Tibial nerve (tissue), 4 donors: ENCODE measurements around the gene VTI1A.

Experiments
- CTCF ChIP-seq, 5 experiments: fragments of 200-600 bp in 3 of 5; fragments of 450-650 bp in 2 of 5; sonication (generic) in 3 of 5; IDR thresholded peaks; one replicate each; pipeline ENCODE4 v1.5.1; 2016 to 2019; ENCODE audit warnings: antibody characterized with exemption in 5 of 5, mild to moderate bottlenecking in 3 of 5, moderate library complexity in 2 of 5
- EP300 ChIP-seq, 2 donors: sonication (generic); formaldehyde crosslinking; IDR thresholded peaks; one replicate each; pipeline ENCODE4 v1.6.1; 2017; ENCODE audit warnings: antibody characterized with exemption in 2 of 2, mild to moderate bottlenecking in 1 of 2
- POLR2A ChIP-seq, 2 donors: fragments of 450-650 bp; IDR thresholded peaks; one replicate each; pipeline ENCODE4 v1.6.1; 2017; ENCODE audit warnings: antibody characterized with exemption in 2 of 2, mild to moderate bottlenecking in 2 of 2, moderate library complexity in 2 of 2

GRCh38 chr10:112649006-112649821 lies 202.2 kb downstream of the VTI1A start:
- TF ChIP-seq CTCF (IDR thresholded peaks at IDR 0.05) (no peak), POLR2A (IDR thresholded peaks at IDR 0.05) (no peak), EP300 (IDR thresholded peaks at IDR 0.05) (no peak)
